Breast epithelium (tissue), 3 donors: ENCODE results near the gene CLIC6.

Source experiments
- POLR2A ChIP-seq: fragments of 450-650 bp; IDR thresholded peaks from one replicate; pipeline ENCODE4 v1.6.1; 2016; ENCODE audit warnings: antibody characterized with exemption, mild to moderate bottlenecking, moderate library complexity
- POLR2AphosphoS5 ChIP-seq, 3 donors: sonication (generic); formaldehyde crosslinking; IDR thresholded peaks; one replicate each; pipeline ENCODE4 v1.6.1; 2017; ENCODE audit warnings: antibody characterized with exemption in 3 of 3
- TF ChIP-seq, protein P1 (sequence below), 3 donors: fragments of 450-650 bp; IDR thresholded peaks; one replicate each; pipeline ENCODE4 v1.5.1; 2016 to 2017; ENCODE audit warnings: antibody characterized with exemption in 3 of 3, mild to moderate bottlenecking in 3 of 3, moderate library complexity in 3 of 3

DNA sequence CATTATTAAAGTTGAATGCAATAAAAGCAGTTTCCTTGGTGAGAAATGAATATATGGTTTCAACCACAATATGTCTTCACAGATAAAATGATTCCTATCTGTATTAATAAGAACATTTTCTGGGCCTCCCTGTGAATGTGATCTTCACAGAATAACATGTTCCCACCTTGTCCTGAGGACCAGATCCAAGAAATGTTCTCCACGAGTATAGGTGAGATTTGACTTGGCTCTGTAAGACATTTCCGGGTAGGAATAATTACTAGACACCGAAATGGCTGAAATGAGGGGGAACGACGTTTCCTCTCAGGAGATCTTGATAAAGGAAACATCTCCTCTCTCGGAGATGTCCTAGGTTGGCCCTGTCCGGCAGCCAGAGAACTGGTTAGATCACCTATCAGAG is 61.4 kb downstream of the CLIC6 start:
- TF ChIP-seq, protein P1, sequence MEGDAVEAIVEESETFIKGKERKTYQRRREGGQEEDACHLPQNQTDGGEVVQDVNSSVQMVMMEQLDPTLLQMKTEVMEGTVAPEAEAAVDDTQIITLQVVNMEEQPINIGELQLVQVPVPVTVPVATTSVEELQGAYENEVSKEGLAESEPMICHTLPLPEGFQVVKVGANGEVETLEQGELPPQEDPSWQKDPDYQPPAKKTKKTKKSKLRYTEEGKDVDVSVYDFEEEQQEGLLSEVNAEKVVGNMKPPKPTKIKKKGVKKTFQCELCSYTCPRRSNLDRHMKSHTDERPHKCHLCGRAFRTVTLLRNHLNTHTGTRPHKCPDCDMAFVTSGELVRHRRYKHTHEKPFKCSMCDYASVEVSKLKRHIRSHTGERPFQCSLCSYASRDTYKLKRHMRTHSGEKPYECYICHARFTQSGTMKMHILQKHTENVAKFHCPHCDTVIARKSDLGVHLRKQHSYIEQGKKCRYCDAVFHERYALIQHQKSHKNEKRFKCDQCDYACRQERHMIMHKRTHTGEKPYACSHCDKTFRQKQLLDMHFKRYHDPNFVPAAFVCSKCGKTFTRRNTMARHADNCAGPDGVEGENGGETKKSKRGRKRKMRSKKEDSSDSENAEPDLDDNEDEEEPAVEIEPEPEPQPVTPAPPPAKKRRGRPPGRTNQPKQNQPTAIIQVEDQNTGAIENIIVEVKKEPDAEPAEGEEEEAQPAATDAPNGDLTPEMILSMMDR (IDR thresholded peaks at IDR 0.05): no peak
- TF ChIP-seq POLR2A (no peak), POLR2AphosphoS5 (IDR thresholded peaks at IDR 0.05) (no peak)
